DMS153 treated with DMSO at 0.1 percent for 48 hours (cell line): ENCODE data around the gene SUPT4H1.

ENCODE experiments used
- DNase-seq: peaks from one replicate; lab custom pipeline; 2025; ENCODE audit not compliant: unreplicated experiment; lab: John Stamatoyannopoulos, UW

The SUPT4H1 gene

GRCh38 chr17:58330997-58331814, 20.8 kb downstream of the SUPT4H1 start:
- DNase-seq = no peak

GRCh38 chr17:58330538-58330996, 21.4 kb downstream of the SUPT4H1 start:
- DNase-seq = no peak

- DNase-seq = no peak
These were observed 22.0 kb downstream of the SUPT4H1 start for GRCh38 chr17:58329810-58330537.

GRCh38 chr17:58329035-58329809, 22.8 kb downstream of the SUPT4H1 start:
- no peak for DNase-seq

- no peak for DNase-seq
These were observed 23.6 kb downstream of the SUPT4H1 start, which contains the start of gene TSPOAP1 for GRCh38 chr17:58328195-58329034. Gene TSPOAP1, minus strand, starts transcription at chr17:58328795. Its CDS starts 875 bp downstream, at chr17:58327920.

- no peak for DNase-seq
These were observed 24.4 kb downstream of the SUPT4H1 start for GRCh38 chr17:58327363-58328194.

GRCh38 chr17:58326609-58327362, 25.2 kb downstream of the SUPT4H1 start:
- no peak for DNase-seq

- DNase-seq = no peak
These were observed 26.0 kb downstream of the SUPT4H1 start for GRCh38 chr17:58325976-58326468.

- DNase-seq = no peak
These were observed 26.7 kb downstream of the SUPT4H1 start for GRCh38 chr17:58325289-58325726.

- DNase-seq = no peak
These were observed 27.4 kb downstream of the SUPT4H1 start for GRCh38 chr17:58324409-58325288.

GRCh38 chr17:58324056-58324408, 28.0 kb downstream of the SUPT4H1 start:
- no peak for DNase-seq

- no peak for DNase-seq
These were observed 28.5 kb downstream of the SUPT4H1 start for GRCh38 chr17:58323366-58324055.

GRCh38 chr17:58322581-58323185, 29.3 kb downstream of the SUPT4H1 start:
- DNase-seq = no peak

- no peak for DNase-seq
These were observed 30.2 kb downstream of the SUPT4H1 start for GRCh38 chr17:58321571-58322525.

GRCh38 chr17:58320570-58321323, 31.3 kb downstream of the SUPT4H1 start:
- no peak for DNase-seq
